Hematopoietic multipotent progenitor cell (in vitro differentiated cells): ENCODE data around the gene RUNX1. TPM values are rescaled to one million over a fixed set of nuclear protein-coding genes. Genes with fewer than 3 reads are reported as not detected.
"Not testable (repeated sequence)": the region's sequence is repeated elsewhere in the genome, so short reads cannot be mapped to it uniquely, and the experiment has no call there.

Experiments
- DNase-seq, 3 donors: peaks; one replicate each; pipeline ENCODE4 v3.0.0-alpha.2; 2011 to 2015; ENCODE audit warnings: low read depth in 2 of 3, low spot score in 2 of 3
- total RNA-seq: library from RNA; depleted of rRNA; stranded (reverse); fragments of >200 nt; gene quantifications from one replicate; pipeline ENCODE4 v1.2.3, GENCODE V29; 2012

Gene RUNX1
- total RNA-seq, 1 donor, result 192 TPM

- peak in 2 of 3 donors; percentile 31 to 58 for DNase-seq
These were observed 96.4 kb downstream of the RUNX1 start for GRCh38 chr21:34952701-34953100.

- not testable (repeated sequence) for DNase-seq
These were observed 97.2 kb downstream of the RUNX1 start for GRCh38 chr21:34951868-34952267.

- no peak for DNase-seq
These were observed 98.1 kb downstream of the RUNX1 start for GRCh38 chr21:34950980-34951379.

- DNase-seq, result no peak
These were observed 99.6 kb downstream of the RUNX1 start for GRCh38 chr21:34949499-34949898.

GRCh38 chr21:34949030-34949429 lies 100.1 kb downstream of the RUNX1 start:
- no peak for DNase-seq

GRCh38 chr21:34948157-34948556 lies 100.9 kb downstream of the RUNX1 start:
- DNase-seq, result no peak

- peak in 1 of 3 donors; percentile 46 for DNase-seq
These were observed 102.1 kb downstream of the RUNX1 start for GRCh38 chr21:34946916-34947534.

- peak in 2 of 3 donors; percentile 78 to 91 for DNase-seq
These were observed 102.7 kb downstream of the RUNX1 start for GRCh38 chr21:34946385-34946840.

GRCh38 chr21:34945288-34945687 lies 103.8 kb downstream of the RUNX1 start:
- no peak for DNase-seq

GRCh38 chr21:34944015-34944755 lies 104.9 kb downstream of the RUNX1 start:
- no peak for DNase-seq

- peak in 2 of 3 donors; percentile 41 to 75 for DNase-seq
These were observed 106.2 kb downstream of the RUNX1 start for GRCh38 chr21:34942911-34943310.

GRCh38 chr21:34941162-34941561 lies 107.9 kb downstream of the RUNX1 start:
- no peak for DNase-seq

GRCh38 chr21:34939673-34940331 lies 109.3 kb downstream of the RUNX1 start:
- no peak for DNase-seq

GRCh38 chr21:34938089-34938764 lies 110.9 kb downstream of the RUNX1 start:
- no peak for DNase-seq

- DNase-seq, result no peak
These were observed 112.1 kb downstream of the RUNX1 start for GRCh38 chr21:34936883-34937563.

GRCh38 chr21:34936371-34936789 lies 112.7 kb downstream of the RUNX1 start:
- peak in 1 of 3 donors; percentile 77 for DNase-seq

- no peak for DNase-seq
These were observed 113.2 kb downstream of the RUNX1 start for GRCh38 chr21:34935898-34936297.

- DNase-seq, result no peak
These were observed 113.7 kb downstream of the RUNX1 start for GRCh38 chr21:34935452-34935851.

- DNase-seq, result no peak
These were observed 114.8 kb downstream of the RUNX1 start for GRCh38 chr21:34934350-34934749.

GRCh38 chr21:34933609-34934335 lies 115.3 kb downstream of the RUNX1 start:
- DNase-seq, result peak in 2 of 3 donors; percentile 63 to 74
